ENCODE measurements around the gene IQGAP1.

Gene IQGAP1

GRCh38 chr15:90539789-90540188 is 151.7 kb downstream of the IQGAP1 start:
- no peak for DNase-seq

- DNase-seq = no peak
Observed at GRCh38 chr15:90540768-90541167, 152.7 kb downstream of the IQGAP1 start.

DNA sequence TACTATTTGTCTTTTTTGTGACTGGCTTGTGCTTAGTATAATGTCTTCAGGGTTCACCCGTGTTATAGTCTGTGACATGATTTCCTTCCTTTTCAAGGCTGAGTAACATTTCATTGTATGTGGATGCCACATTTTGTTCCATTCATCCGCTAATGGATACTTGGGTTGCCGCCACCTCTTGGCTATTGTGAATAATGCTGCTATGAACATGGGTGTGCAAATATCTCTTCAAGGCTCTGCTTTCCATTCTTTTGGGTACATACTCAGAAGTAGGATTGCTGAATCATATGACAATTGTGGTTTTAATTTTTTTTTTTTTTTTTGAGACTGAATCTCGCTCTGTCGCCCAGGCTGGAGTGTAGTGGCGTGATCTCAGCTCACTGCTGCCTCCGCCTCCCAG is 157.1 kb downstream of the IQGAP1 start:
- DNase-seq = no peak

- no peak for DNase-seq
Observed at GRCh38 chr15:90547540-90547939, 159.5 kb downstream of the IQGAP1 start.

- DNase-seq = no peak
Observed at GRCh38 chr15:90550919-90551318, 162.9 kb downstream of the IQGAP1 start.

Data from NCI-H510A (cell line).